GM23338 (cell line): ENCODE measurements around the gene KLK13.

Experiments
- CREB1 ChIP-seq: fragments of 250-450 bp; sonication (Bioruptor Pico); IDR thresholded peaks from 2 replicates; pipeline ENCODE4 v1.5.0; 2020; ENCODE audit warnings: low read depth, mild to moderate bottlenecking, moderate library complexity
- EZH2 ChIP-seq: fragments of 200-600 bp; sonication (generic); IDR thresholded peaks from one replicate; pipeline ENCODE4 v1.8.0; 2017; ENCODE audit warnings: antibody characterized with exemption, mild to moderate bottlenecking, low read depth; ENCODE audit not compliant: unreplicated experiment
- EZH2phosphoT487 ChIP-seq: fragments of 200-600 bp; sonication (generic); IDR thresholded peaks from one replicate; pipeline ENCODE4 v1.8.1; 2018; ENCODE audit warnings: antibody characterized with exemption; ENCODE audit not compliant: unreplicated experiment
- JUNB ChIP-seq: IDR thresholded peaks from one replicate; pipeline ENCODE4 v1.6.1; 2016; ENCODE audit warnings: antibody characterized with exemption; ENCODE audit not compliant: unreplicated experiment
- NANOG ChIP-seq: IDR thresholded peaks from 2 replicates; pipeline ENCODE4 v1.6.1; 2016; ENCODE audit warnings: antibody characterized with exemption, borderline replicate concordance
- POLR2AphosphoS5 ChIP-seq: IDR thresholded peaks from 2 replicates; pipeline ENCODE4 v1.6.1; 2016; ENCODE audit warnings: antibody characterized with exemption, low read depth
- STAT1 ChIP-seq: IDR thresholded peaks from one replicate; pipeline ENCODE4 v1.6.1; 2016; ENCODE audit warnings: antibody characterized with exemption; ENCODE audit not compliant: unreplicated experiment
- TF ChIP-seq, protein P1 (sequence below), 2 experiments: fragments of 200-600 bp in 1 of 2; sonication (generic) in 1 of 2; conservative IDR thresholded peaks; 2 replicates each; pipeline versions ENCODE4 v1.5.1 to v1.6.1; 2016 to 2017; ENCODE audit warnings: antibody characterized with exemption in 2 of 2, low read depth in 2 of 2, mild to moderate bottlenecking in 2 of 2, moderate library complexity in 1 of 2
- TF ChIP-seq, protein P2 (sequence below): IDR thresholded peaks from one replicate; pipeline ENCODE4 v1.6.1; 2018; ENCODE audit warnings: antibody characterized with exemption; ENCODE audit not compliant: unreplicated experiment
- TF ChIP-seq, protein P3 (sequence below): IDR thresholded peaks from 2 replicates; pipeline ENCODE4 v1.6.1; 2016; ENCODE audit warnings: antibody characterized with exemption

DNA sequence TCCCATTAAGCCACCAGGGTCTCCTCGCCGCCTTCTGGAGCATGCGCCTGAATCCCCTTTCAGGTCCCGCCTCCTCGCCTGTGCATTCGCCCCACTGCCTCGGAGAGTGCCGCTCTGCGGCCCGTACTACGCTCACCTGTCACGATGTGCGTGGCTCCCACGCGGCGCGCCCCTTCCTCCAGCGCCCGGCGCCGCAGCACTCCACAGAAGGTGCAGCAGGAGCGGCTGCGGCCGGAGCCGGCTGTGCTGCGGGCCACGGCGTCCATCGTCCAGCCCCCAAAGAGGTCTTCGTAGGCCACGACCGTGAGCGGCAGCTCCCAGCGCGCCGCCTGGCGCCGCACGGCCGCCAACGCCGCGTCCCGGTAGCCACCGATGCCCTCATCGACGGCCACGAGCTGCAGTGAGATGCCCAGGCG, 39.0 kb upstream of the KLK13 start:
- TF ChIP-seq, protein P1, sequence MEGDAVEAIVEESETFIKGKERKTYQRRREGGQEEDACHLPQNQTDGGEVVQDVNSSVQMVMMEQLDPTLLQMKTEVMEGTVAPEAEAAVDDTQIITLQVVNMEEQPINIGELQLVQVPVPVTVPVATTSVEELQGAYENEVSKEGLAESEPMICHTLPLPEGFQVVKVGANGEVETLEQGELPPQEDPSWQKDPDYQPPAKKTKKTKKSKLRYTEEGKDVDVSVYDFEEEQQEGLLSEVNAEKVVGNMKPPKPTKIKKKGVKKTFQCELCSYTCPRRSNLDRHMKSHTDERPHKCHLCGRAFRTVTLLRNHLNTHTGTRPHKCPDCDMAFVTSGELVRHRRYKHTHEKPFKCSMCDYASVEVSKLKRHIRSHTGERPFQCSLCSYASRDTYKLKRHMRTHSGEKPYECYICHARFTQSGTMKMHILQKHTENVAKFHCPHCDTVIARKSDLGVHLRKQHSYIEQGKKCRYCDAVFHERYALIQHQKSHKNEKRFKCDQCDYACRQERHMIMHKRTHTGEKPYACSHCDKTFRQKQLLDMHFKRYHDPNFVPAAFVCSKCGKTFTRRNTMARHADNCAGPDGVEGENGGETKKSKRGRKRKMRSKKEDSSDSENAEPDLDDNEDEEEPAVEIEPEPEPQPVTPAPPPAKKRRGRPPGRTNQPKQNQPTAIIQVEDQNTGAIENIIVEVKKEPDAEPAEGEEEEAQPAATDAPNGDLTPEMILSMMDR (conservative IDR thresholded peaks at IDR 0.05; ENCODE audit: low read depth in 2 of 2): no peak
- TF ChIP-seq EZH2 (no peak), POLR2AphosphoS5 (no peak), JUNB (no peak), CREB1 (CRISPR knock-in tag) (no peak), EZH2phosphoT487 (no peak), STAT1 (no peak), NANOG (no peak)
- TF ChIP-seq, protein P2, sequence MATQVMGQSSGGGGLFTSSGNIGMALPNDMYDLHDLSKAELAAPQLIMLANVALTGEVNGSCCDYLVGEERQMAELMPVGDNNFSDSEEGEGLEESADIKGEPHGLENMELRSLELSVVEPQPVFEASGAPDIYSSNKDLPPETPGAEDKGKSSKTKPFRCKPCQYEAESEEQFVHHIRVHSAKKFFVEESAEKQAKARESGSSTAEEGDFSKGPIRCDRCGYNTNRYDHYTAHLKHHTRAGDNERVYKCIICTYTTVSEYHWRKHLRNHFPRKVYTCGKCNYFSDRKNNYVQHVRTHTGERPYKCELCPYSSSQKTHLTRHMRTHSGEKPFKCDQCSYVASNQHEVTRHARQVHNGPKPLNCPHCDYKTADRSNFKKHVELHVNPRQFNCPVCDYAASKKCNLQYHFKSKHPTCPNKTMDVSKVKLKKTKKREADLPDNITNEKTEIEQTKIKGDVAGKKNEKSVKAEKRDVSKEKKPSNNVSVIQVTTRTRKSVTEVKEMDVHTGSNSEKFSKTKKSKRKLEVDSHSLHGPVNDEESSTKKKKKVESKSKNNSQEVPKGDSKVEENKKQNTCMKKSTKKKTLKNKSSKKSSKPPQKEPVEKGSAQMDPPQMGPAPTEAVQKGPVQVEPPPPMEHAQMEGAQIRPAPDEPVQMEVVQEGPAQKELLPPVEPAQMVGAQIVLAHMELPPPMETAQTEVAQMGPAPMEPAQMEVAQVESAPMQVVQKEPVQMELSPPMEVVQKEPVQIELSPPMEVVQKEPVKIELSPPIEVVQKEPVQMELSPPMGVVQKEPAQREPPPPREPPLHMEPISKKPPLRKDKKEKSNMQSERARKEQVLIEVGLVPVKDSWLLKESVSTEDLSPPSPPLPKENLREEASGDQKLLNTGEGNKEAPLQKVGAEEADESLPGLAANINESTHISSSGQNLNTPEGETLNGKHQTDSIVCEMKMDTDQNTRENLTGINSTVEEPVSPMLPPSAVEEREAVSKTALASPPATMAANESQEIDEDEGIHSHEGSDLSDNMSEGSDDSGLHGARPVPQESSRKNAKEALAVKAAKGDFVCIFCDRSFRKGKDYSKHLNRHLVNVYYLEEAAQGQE: no peak
- TF ChIP-seq, protein P3, sequence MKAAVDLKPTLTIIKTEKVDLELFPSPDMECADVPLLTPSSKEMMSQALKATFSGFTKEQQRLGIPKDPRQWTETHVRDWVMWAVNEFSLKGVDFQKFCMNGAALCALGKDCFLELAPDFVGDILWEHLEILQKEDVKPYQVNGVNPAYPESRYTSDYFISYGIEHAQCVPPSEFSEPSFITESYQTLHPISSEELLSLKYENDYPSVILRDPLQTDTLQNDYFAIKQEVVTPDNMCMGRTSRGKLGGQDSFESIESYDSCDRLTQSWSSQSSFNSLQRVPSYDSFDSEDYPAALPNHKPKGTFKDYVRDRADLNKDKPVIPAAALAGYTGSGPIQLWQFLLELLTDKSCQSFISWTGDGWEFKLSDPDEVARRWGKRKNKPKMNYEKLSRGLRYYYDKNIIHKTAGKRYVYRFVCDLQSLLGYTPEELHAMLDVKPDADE: no peak
